Umbilical cord (tissue), 2 donors: ENCODE results near the gene EBNA1BP2. TPM values are rescaled to one million over a fixed set of nuclear protein-coding genes. Genes with fewer than 3 reads are reported as not detected.
"Not testable (repeated sequence)": the region's sequence is repeated elsewhere in the genome, so short reads cannot be mapped to it uniquely, and the experiment has no call there.

ENCODE experiments used
- DNase-seq: peaks from one replicate; pipeline ENCODE4 v3.0.0-alpha.2; 2015; ENCODE audit warnings: low spot score
- total RNA-seq: library from RNA; depleted of rRNA; stranded (reverse); fragments of >200 nt; gene quantifications from one replicate; pipeline ENCODE4 v1.2.3, GENCODE V29; 2014; ENCODE audit warnings: low replicate concordance; ENCODE audit not compliant: insufficient read depth

EBNA1BP2 gene
- total RNA-seq, 1 donor from 2014 or later = 28.4 TPM

DNA sequence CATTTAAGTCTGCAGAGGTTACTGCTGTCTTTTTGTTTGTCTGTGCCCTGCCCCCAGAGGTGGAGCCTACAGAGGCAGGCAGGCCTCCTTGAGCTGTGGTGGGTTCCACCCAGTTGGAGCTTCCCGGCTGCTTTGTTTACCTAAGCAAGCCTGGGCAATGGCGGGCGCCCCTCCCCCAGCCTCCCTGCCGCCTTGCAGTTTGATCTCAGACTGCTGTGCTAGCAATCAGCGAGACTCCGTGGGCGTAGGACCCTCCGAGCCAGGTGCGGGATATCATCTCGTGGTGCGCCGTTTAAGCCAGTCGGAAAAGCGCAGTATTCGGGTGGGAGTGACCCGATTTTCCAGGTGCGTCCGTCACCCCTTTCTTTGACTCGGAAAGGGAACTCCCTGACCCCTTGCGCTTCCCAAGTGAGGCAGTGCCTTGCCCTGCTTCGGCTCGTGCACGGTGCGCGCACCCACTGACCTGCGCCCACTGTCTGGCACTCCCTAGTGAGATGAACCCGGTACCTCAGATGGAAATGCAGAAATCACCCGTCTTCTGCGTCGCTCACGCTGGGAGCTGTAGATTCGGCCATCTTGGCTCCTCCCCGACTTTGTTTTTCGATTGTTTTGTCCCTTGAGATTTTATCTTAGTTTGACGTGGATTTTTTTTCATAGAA lies 52.0 kb downstream of the EBNA1BP2 start:
- DNase-seq = not testable (repeated sequence)

Other genes starting within 250 kb of the EBNA1BP2 start
- 201 TPM for gene SLC2A1, start 213.4 kb downstream of the EBNA1BP2 start, total RNA-seq
- gene CFAP57, start within 50 bp of the EBNA1BP2 start, total RNA-seq = 5.3 TPM
- gene TMEM125, start 97.7 kb upstream of the EBNA1BP2 start, total RNA-seq = 0.72 TPM
- 0.48 TPM for gene C1orf210, start 113.3 kb upstream of the EBNA1BP2 start, total RNA-seq
- 17.1 TPM for gene TIE1, start 128.7 kb upstream of the EBNA1BP2 start, total RNA-seq
- not detected for gene MPL, start 165.5 kb upstream of the EBNA1BP2 start, total RNA-seq
- 1.4 TPM for gene CDC20, start 186.7 kb upstream of the EBNA1BP2 start, total RNA-seq
- 18.1 TPM for gene ELOVL1, start 195.7 kb upstream of the EBNA1BP2 start, total RNA-seq
- 33.0 TPM for gene MED8, start 217.5 kb upstream of the EBNA1BP2 start, total RNA-seq
- gene SZT2, start 217.6 kb upstream of the EBNA1BP2 start, total RNA-seq = 32.5 TPM